ENCODE results near the gene STAC3. TPM values are rescaled to one million over a fixed set of nuclear protein-coding genes. Genes with fewer than 3 reads are reported as not detected.
A peak's percentile ranks its signal among the peaks of the same experiment; 100 is the strongest.

The STAC3 gene
- polyA plus RNA-seq, 1 experiment, result 0.48 TPM

DNA sequence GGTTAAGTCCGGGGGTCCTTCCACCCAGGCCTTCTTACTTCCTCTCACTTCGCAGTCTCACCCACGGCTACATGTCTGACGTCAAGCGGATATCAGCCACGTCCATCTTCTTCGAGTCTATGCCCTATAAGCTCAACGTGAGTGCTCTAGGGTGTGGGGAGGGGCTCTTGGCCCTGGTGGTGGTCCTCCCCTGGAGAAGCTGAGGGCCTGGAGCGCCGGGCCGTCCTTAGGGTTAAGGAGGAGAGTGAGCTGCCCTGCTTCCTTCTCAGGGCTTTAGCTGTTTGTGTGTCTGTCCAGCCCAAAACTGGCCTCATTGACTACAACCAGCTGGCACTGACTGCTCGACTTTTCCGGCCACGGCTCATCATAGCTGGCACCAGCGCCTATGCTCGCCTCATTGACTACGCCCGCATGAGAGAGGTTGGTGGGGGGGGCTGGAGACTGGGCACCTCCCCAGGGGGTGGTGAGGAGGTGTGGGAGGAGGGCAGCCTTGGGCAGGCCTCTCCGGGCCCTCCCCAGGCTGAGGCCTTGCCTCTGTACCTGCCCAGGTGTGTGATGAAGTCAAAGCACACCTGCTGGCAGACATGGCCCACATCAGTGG is 18.7 kb downstream of the STAC3 start:
- TF ChIP-seq, protein P1, sequence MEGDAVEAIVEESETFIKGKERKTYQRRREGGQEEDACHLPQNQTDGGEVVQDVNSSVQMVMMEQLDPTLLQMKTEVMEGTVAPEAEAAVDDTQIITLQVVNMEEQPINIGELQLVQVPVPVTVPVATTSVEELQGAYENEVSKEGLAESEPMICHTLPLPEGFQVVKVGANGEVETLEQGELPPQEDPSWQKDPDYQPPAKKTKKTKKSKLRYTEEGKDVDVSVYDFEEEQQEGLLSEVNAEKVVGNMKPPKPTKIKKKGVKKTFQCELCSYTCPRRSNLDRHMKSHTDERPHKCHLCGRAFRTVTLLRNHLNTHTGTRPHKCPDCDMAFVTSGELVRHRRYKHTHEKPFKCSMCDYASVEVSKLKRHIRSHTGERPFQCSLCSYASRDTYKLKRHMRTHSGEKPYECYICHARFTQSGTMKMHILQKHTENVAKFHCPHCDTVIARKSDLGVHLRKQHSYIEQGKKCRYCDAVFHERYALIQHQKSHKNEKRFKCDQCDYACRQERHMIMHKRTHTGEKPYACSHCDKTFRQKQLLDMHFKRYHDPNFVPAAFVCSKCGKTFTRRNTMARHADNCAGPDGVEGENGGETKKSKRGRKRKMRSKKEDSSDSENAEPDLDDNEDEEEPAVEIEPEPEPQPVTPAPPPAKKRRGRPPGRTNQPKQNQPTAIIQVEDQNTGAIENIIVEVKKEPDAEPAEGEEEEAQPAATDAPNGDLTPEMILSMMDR (IDR thresholded peaks at IDR 0.05; ENCODE audit: insufficient read depth, low read depth, low read length), result no peak
- H3K36me3 ChIP-seq (ENCODE audit: control insufficient read depth, insufficient read depth, low read length), result peaks cover 42% of the 10 kb centered on the region
- H3K4me3 ChIP-seq (ENCODE audit: low read depth, low read length), result no peak overlapping the region
- ChIA-PET POLR2A (no interaction called here), CTCF (interaction anchor here (2.1 to 12.2 kb wide), 3 partner anchors 9 to 223 kb away, joined by 4 to 235 read pairs (median 135); partner anchors contain the start of gene INHBE)
- no peak for DNase-seq (ENCODE audit: low read depth)
- H3K27me3 ChIP-seq (ENCODE audit: control insufficient read depth, insufficient read depth, low read length), result no peaks in the 10 kb centered on the region

DNA sequence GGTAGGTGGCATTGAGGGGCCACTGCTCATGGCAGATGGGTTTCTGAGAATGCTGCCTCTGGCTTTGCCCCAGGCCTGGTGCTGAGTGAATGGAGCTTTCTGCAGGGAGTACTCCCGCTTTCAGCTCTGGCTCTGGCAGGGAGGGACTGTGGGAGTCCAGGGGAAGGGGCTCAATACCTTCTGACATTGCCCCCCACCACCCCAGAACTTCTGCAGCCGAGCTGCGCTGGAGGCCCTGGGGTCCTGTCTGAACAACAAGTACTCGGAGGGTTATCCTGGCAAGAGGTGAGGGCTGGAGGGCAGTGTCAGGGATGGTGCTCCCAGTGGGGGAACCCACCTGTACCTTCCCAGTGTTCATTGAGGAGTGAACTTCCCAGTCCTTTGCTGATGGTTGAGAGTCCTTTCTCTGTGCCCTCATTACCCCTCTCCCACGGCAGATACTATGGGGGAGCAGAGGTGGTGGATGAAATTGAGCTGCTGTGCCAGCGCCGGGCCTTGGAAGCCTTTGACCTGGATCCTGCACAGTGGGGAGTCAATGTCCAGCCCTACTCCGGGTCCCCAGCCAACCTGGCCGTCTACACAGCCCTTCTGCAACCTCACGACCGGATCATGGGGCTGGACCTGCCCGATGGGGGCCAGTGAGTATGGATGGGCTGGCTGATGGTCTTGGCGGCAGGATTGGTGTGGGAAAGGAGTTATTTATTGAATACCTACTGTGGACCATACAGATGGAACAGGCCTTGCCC is 19.5 kb downstream of the STAC3 start:
- TF ChIP-seq, protein P1 (IDR thresholded peaks at IDR 0.05; ENCODE audit: insufficient read depth, low read depth, low read length), result no peak
- H3K36me3 ChIP-seq (ENCODE audit: control insufficient read depth, insufficient read depth, low read length), result peaks cover 41% of the 10 kb centered on the region
- ChIA-PET CTCF (interaction anchor here (1.8 to 12.2 kb wide), 4 partner anchors 10 to 228 kb away, joined by 5 to 235 read pairs (median 78); partner anchors contain the start of genes GLI1 and NXPH4), POLR2A (interaction anchor here (2.6 kb wide), 1 partner anchor 9 kb away, joined by 7 read pairs; no protein-coding TSS in a partner anchor)
- no peaks in the 10 kb centered on the region for H3K27me3 ChIP-seq (ENCODE audit: control insufficient read depth, insufficient read depth, low read length)
- DNase-seq (ENCODE audit: low read depth), result no peak
- H3K4me3 ChIP-seq (ENCODE audit: low read depth, low read length), result peak overlapping the region; percentile 76

DNA sequence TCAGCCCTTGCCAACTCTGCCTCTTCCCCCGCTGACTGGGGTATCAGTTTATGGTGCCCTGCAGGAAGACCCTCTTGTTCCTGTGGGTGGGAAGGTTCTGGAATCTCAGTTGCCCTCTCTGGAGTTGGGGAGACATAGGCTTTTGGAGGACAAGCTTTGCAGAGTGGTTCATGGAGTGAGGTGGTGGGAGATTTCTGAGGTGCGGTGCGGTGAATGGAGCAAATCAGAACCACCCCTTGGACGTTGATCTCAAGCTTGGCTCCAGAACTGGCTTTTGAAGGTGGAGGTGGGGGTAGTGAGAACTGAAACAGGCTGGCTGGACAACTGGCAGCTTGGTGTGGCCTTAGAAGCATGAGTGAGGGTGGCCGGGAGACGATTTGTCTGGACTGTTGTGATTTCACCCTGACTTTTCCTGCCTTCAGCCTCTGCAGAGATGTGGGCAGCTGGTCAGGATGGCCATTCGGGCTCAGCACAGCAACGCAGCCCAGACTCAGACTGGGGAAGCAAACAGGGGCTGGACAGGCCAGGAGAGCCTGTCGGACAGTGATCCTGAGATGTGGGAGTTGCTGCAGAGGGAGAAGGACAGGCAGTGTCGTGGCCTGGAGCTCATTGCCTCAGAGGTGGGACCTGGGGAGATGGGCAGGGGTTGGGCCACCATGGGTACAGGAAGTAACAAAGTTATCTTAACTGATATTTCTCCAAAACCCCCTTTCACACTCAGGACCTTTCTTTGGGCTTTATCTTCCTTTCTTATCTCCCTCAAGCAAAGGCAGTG is 20.4 kb downstream of the STAC3 start:
- CTCF ChIA-PET, result interaction anchor here (0.9 to 12.2 kb wide), 6 partner anchors 11 to 229 kb away, joined by 3 to 235 read pairs (median 13); partner anchors contain the start of genes GLI1 and NXPH4
- no peak for DNase-seq (ENCODE audit: low read depth)
- TF ChIP-seq, protein P1 (IDR thresholded peaks at IDR 0.05; ENCODE audit: insufficient read depth, low read depth, low read length), result no peak

GRCh38 chr12:57229634-57230380 is 21.2 kb downstream of the STAC3 start, which contains the start of gene SHMT2:
Gene SHMT2, plus strand, starts transcription at chr12:57229711. Its CDS starts 68 bp downstream, at chr12:57229779.
- peak; percentile 69 for DNase-seq (ENCODE audit: low read depth)
- CTCF ChIA-PET, result interaction anchor here (0.8 to 12.2 kb wide), 11 partner anchors 11 to 469 kb away, joined by 3 to 235 read pairs (median 4); partner anchors contain the start of genes GLI1 and NXPH4
- H3K27me3 ChIP-seq (ENCODE audit: control insufficient read depth, insufficient read depth, low read length), result no peaks in the 10 kb centered on the region
- H3K4me3 ChIP-seq (ENCODE audit: low read depth, low read length), result peak within 1 kb of the TSS; percentile 76
- TF ChIP-seq, protein P1 (IDR thresholded peaks at IDR 0.05; ENCODE audit: insufficient read depth, low read depth, low read length), result no peak
- POLR2A ChIA-PET, result interaction anchor here (0.5 to 2.6 kb wide), 10 partner anchors 7 to 277 kb away, joined by 3 to 12 read pairs (median 4); a partner anchor contains a TSS
- peaks cover 30% of the 10 kb centered on the region for H3K36me3 ChIP-seq (ENCODE audit: control insufficient read depth, insufficient read depth, low read length)

More for the DNA sequence above, 20.4 kb downstream of the STAC3 start:
- POLR2A ChIA-PET, result interaction anchor here (0.5 to 2.6 kb wide), 5 partner anchors 7 to 143 kb away, joined by 4 to 9 read pairs (median 5); a partner anchor contains a TSS
- Histone ChIP-seq H3K4me3 (ENCODE audit: low read depth, low read length) (peak overlapping the region; percentile 76), H3K36me3 (ENCODE audit: control insufficient read depth, insufficient read depth, low read length) (peaks cover 37% of the 10 kb centered on the region), H3K27me3 (ENCODE audit: control insufficient read depth, insufficient read depth, low read length) (no peaks in the 10 kb centered on the region)
